Endothelial cell of umbilical vein (primary cell): ENCODE results near the gene UBE2C. TPM values are rescaled to one million over a fixed set of nuclear protein-coding genes. Genes with fewer than 3 reads are reported as not detected.

Experiments used
- BruUV-seq: library from RNA; stranded (reverse); fragments of 400-500 nt; replicated peaks from 2 replicates; lab custom pipeline; 2021; lab: Mats Ljungman, UMichigan
- CTCF ChIA-PET: fragments of 300-600, 350-600 bp; sonication (Branson Sonifier 250); formaldehyde crosslinking; loops from one replicate; lab custom pipeline; 2021; ENCODE audit warnings: antibody characterized with exemption, inconsistent platforms; lab: Charles Lee
- POLR2A ChIA-PET: fragments of 300-600, 350-600 bp; sonication (Branson Sonifier 250); formaldehyde crosslinking; loops from one replicate; lab custom pipeline; 2021; ENCODE audit warnings: antibody characterized with exemption, inconsistent platforms; lab: Charles Lee
- DNase-seq: peaks from one replicate; pipeline ENCODE4 v3.0.0-alpha.2; 2011; ENCODE audit warnings: low read depth, low spot score
- FAIRE-seq: peaks from 2 replicates; lab custom pipeline; 2011; peaks lifted over from hg19 to GRCh38; lab: Jason Lieb, UNC
- H2AFZ ChIP-seq: 2 replicates; pipeline ENCODE4 v1.6.0; 2012; ENCODE audit warnings: low read depth, low read length, control low read depth, inconsistent platforms
- H3K27ac ChIP-seq: 2 replicates; pipeline ENCODE4 v1.5.1; 2011; ENCODE audit warnings: low read depth, mild to moderate bottlenecking, control low read depth, low read length, moderate library complexity; ENCODE audit not compliant: insufficient read depth
- H3K27me3 ChIP-seq, 2 experiments: 2 replicates each; pipeline versions ENCODE4 v1.6.0 to v1.6.1; 2011; ENCODE audit warnings: low read length in 2 of 2, mixed read lengths in 1 of 2; ENCODE audit not compliant: control insufficient read depth in 2 of 2, insufficient read depth in 2 of 2
- H3K36me3 ChIP-seq, 2 experiments: 2 replicates in 1 of 2; 3 replicates in 1 of 2; pipeline ENCODE4 v1.5.1; 2011; ENCODE audit warnings: low read length in 2 of 2, mild to moderate bottlenecking in 1 of 2, moderate library complexity in 1 of 2; ENCODE audit not compliant: control insufficient read depth in 2 of 2, insufficient read depth in 2 of 2; ENCODE audit errors: extremely low read depth in 1 of 2
- H3K4me1 ChIP-seq: 3 replicates; pipeline ENCODE4 v1.5.1; 2011; ENCODE audit warnings: mild to moderate bottlenecking, low read length; ENCODE audit not compliant: control insufficient read depth, insufficient read depth; ENCODE audit errors: extremely low read depth
- H3K4me2 ChIP-seq: 2 replicates; pipeline ENCODE4 v1.6.1; 2011; ENCODE audit warnings: low read length, control low read depth, mixed read lengths; ENCODE audit not compliant: insufficient read depth
- H3K4me3 ChIP-seq, 3 experiments: fragments of 200-600 bp in 1 of 3; sonication (generic), shearing (Covaris generic) in 1 of 3; replicated peaks in 1 of 3; 2 replicates each; pipeline ENCODE4 v1.5.1; 2011 to 2016; ENCODE audit warnings: control low read depth in 3 of 3, low read length in 3 of 3, mild to moderate bottlenecking in 2 of 3, inconsistent platforms in 1 of 3, low read depth in 1 of 3, moderate library complexity in 1 of 3; ENCODE audit not compliant: insufficient read depth in 1 of 3
- H3K79me2 ChIP-seq: 2 replicates; pipeline ENCODE4 v1.6.0; 2012; ENCODE audit warnings: low read length, inconsistent platforms; ENCODE audit not compliant: control insufficient read depth, insufficient read depth
- H3K9ac ChIP-seq: replicated peaks from 2 replicates; pipeline ENCODE3; 2011; ENCODE audit warnings: low read length, control low read depth; ENCODE audit not compliant: insufficient read depth; ENCODE audit errors: extremely low read depth
- H3K9me1 ChIP-seq: replicated peaks from 3 replicates; pipeline ENCODE4 v1.6.0; 2011; ENCODE audit warnings: mild to moderate bottlenecking, low read length; ENCODE audit not compliant: control insufficient read depth, insufficient read depth; ENCODE audit errors: extremely low read depth
- H3K9me3 ChIP-seq: replicated peaks from 2 replicates; pipeline ENCODE4 v1.5.1; 2012; ENCODE audit warnings: low read length, inconsistent platforms; ENCODE audit not compliant: control insufficient read depth, insufficient read depth
- H4K20me1 ChIP-seq: replicated peaks from 2 replicates; pipeline ENCODE3; 2011; ENCODE audit warnings: mild to moderate bottlenecking, low read length; ENCODE audit not compliant: control insufficient read depth, insufficient read depth; ENCODE audit errors: extremely low read depth
- CTCF ChIP-seq, 2 donors: IDR thresholded peaks; 1 replicate in 1 of 2; 2 replicates in 1 of 2; pipeline ENCODE4 v1.5.1; 2011; ENCODE audit warnings: low read length in 2 of 2, mild to moderate bottlenecking in 2 of 2, moderate library complexity in 2 of 2, control low read depth in 1 of 2, inconsistent platforms in 1 of 2, low read depth in 1 of 2; ENCODE audit not compliant: insufficient read depth in 1 of 2; ENCODE audit errors: extremely low read depth in 1 of 2
- EZH2 ChIP-seq: IDR thresholded peaks from 2 replicates; pipeline ENCODE4 v1.6.1; 2012; ENCODE audit warnings: borderline replicate concordance, low read depth, mild to moderate bottlenecking, moderate library complexity, low read length, inconsistent platforms; ENCODE audit not compliant: severe bottlenecking
- GATA2 ChIP-seq: IDR thresholded peaks from 2 replicates; pipeline ENCODE4 v1.7.0; 2011; ENCODE audit warnings: low read depth, mild to moderate bottlenecking, moderate library complexity, mixed read lengths, low read length; ENCODE audit not compliant: insufficient read length, insufficient read depth
- JUN ChIP-seq: IDR thresholded peaks from 2 replicates; pipeline ENCODE4 v1.6.1; 2011; ENCODE audit warnings: borderline replicate concordance, low read depth; ENCODE audit not compliant: insufficient read length, insufficient read depth
- MYC ChIP-seq: IDR thresholded peaks from one replicate; pipeline ENCODE4 v1.6.1; 2011; ENCODE audit warnings: mild to moderate bottlenecking, low read depth, low read length
- POLR2A ChIP-seq: IDR thresholded peaks from 2 replicates; pipeline ENCODE4 v1.6.1; 2012; ENCODE audit warnings: low read depth, mild to moderate bottlenecking, control low read depth, low read length
- POLR2AphosphoS5 ChIP-seq: IDR thresholded peaks from 2 replicates; pipeline ENCODE4 v1.6.1; 2012; ENCODE audit warnings: low read depth, mild to moderate bottlenecking, control low read depth, low read length, moderate library complexity; ENCODE audit not compliant: insufficient read depth
- dilution Hi-C: fragments of 300-500 bp; cut with MboI; formaldehyde crosslinking; loops from one replicate; pipeline ENCODE4 v1.15.0; 2019; ENCODE audit warnings: low sequenced_read_pairs; ENCODE audit not compliant: extremely low pct_ligation_motif_present
- intact Hi-C: fragments of 100-400 bp; cut with micrococcal nuclease; formaldehyde crosslinking; loops from one replicate; pipeline ENCODE4 v1.10.0; 2022
- polyA plus RNA-seq, 4 experiments: library from polyadenylated mRNA; depleted of rRNA in 3 of 4; stranded (reverse) in 3 of 4; unstranded in 1 of 4; fragments of >200 nt; gene quantifications; 2 replicates each; pipeline versions ENCODE4 v1.2.1 to v1.2.3, GENCODE V29; 2011 to 2012; ENCODE audit warnings: missing spikeins in 1 of 4
- total RNA-seq: library from RNA; stranded (reverse); gene quantifications from 2 replicates; pipeline ENCODE4 v1.2.3, GENCODE V29; 2021
- TF ChIP-seq, protein P1 (sequence below): IDR thresholded peaks from 2 replicates; pipeline ENCODE4 v1.6.1; 2011; ENCODE audit not compliant: insufficient read depth, insufficient read length

UBE2C gene
- total and polyA plus RNA-seq, 2 donors (not counting 3 experiments of a cell fraction or from before 2014, with no cell fraction given): 129 to 130 TPM

- DNase-seq (peak; percentile 99), FAIRE-seq (peak; percentile 100)
- no peaks in the 10 kb centered on the region for H4K20me1 ChIP-seq
- H3K9me3 ChIP-seq: no peaks in the 10 kb centered on the region
- dilution Hi-C loops (no loop called here), intact Hi-C loops (loop anchor here (1.0 to 2.0 kb wide), 6 partner anchors 23 to 78 kb away; partner anchors contain the start of genes CTSA, NEURL2, PCIF1 and UBE2C)
- peaks cover 12% of the 10 kb centered on the region for H3K4me1 ChIP-seq
- peak within 1 kb of the TSS; percentile 48 for H3K9ac ChIP-seq
- no TSS peak for BruUV-seq
- H3K4me3 ChIP-seq: peak within 1 kb of the TSS; percentile 32 to 78 (median 66)
- POLR2A ChIA-PET: interaction anchor here (0.6 to 1.7 kb wide), 2 partner anchors 24 to 46 kb away, joined by 5 to 7 read pairs; partner anchors contain the start of gene ZSWIM1
- TF ChIP-seq POLR2A: peak; percentile 91
- TF ChIP-seq MYC: no peak
- TF ChIP-seq GATA2: no peak
- peak; percentile 75 for TF ChIP-seq POLR2AphosphoS5
- H3K27me3 ChIP-seq: no peaks in the 10 kb centered on the region
- no peaks in the 10 kb centered on the region for H3K36me3 ChIP-seq
- peaks cover 9% of the 10 kb centered on the region for H3K79me2 ChIP-seq
- H3K9me1 ChIP-seq: no peaks in the 10 kb centered on the region
- CTCF ChIA-PET: interaction anchor here (1.1 to 1.9 kb wide), 4 partner anchors 17 to 59 kb away, joined by 3 to 10 read pairs (median 4); no protein-coding TSS in a partner anchor
- peak within 1 kb of the TSS; percentile 77 for H2AFZ ChIP-seq
- peak within 1 kb of the TSS; percentile 82 for H3K4me2 ChIP-seq
- H3K27ac ChIP-seq: peak within 1 kb of the TSS; percentile 51
Measured at GRCh38 chr20:45857114-45857881, 44.9 kb downstream of the UBE2C start, which contains the start of the genes ACOT8 and ZSWIM3. TSS of gene ACOT8 (minus strand) at chr20:45857392. CDS start at chr20:45857315, 77 bp downstream. TSS of gene ZSWIM3 (plus strand) at chr20:45857614. CDS start at chr20:45857826, 212 bp downstream.

DNA sequence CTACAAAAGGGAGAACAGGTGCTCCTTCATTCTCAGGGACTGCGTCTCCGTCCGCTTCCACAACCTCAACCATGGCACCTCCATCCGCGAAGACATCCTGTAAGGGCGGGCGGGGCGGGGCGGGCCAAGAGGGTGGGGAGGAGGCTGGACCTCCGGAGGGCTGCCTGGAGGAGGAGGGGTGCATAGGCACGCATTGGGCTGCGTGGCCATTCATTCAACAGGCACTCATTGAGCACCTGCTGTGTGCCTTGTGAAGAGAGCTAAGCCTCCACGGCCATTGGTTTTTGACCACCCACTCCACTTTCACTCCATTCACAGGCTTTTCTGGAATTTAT is 45.4 kb downstream of the UBE2C start:
- Histone ChIP-seq H4K20me1 (no peaks in the 10 kb centered on the region), H3K4me1 (peaks cover 12% of the 10 kb centered on the region), H3K4me3 (peak overlapping the region; percentile 29 to 78 (median 66)), H3K27me3 (no peaks in the 10 kb centered on the region), H3K36me3 (no peaks in the 10 kb centered on the region), H3K9ac (peak overlapping the region; percentile 35), H3K4me2 (peak overlapping the region; percentile 70), H3K9me3 (no peaks in the 10 kb centered on the region), H3K27ac (peak overlapping the region; percentile 51), H3K79me2 (peaks cover 9% of the 10 kb centered on the region), H2AFZ (peak overlapping the region; percentile 77), H3K9me1 (no peaks in the 10 kb centered on the region)
- POLR2A ChIA-PET: no interaction called here
- no peak for TF ChIP-seq CTCF (IDR thresholded peaks at IDR 0.05; ENCODE audit: extremely low read depth in 1 of 2, insufficient read depth in 1 of 2, low read depth in 1 of 2, low read length in 2 of 2)
- TF ChIP-seq, protein P1, sequence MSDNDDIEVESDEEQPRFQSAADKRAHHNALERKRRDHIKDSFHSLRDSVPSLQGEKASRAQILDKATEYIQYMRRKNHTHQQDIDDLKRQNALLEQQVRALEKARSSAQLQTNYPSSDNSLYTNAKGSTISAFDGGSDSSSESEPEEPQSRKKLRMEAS: no peak
- TF ChIP-seq JUN: no peak
- no peak for TF ChIP-seq POLR2A
- TF ChIP-seq EZH2: no peak
- BruUV-seq: no TSS peak
- FAIRE-seq: no peak
- no peak for DNase-seq
- CTCF ChIA-PET: interaction anchor here (1.1 kb wide), 1 partner anchor 59 kb away, joined by 3 read pairs; no protein-coding TSS in a partner anchor
- dilution Hi-C loops (no loop called here), intact Hi-C loops (loop anchor here (1.0 to 2.0 kb wide), 6 partner anchors 23 to 77 kb away; partner anchors contain the start of genes CTSA, NEURL2, PCIF1 and UBE2C)
